Epithelial cell of proximal tubule (primary cell): Measurements from ENCODE around the gene RAB8A. TPM values are rescaled to one million over a fixed set of nuclear protein-coding genes. Genes with fewer than 3 reads are reported as not detected.

ENCODE experiments used
- DNase-seq: peaks from one replicate; pipeline ENCODE4 v3.0.0-alpha.2; 2011; ENCODE audit warnings: low read depth
- H3K4me3 ChIP-seq: 2 replicates; pipeline ENCODE4 v1.5.1; 2011; ENCODE audit warnings: low read depth, mild to moderate bottlenecking, low read length
- total RNA-seq: library from RNA; depleted of rRNA; stranded (reverse); fragments of >200 nt; gene quantifications from 2 replicates; pipeline ENCODE4 v1.2.3, GENCODE V29; 2015
- TF ChIP-seq, protein P1 (sequence below): conservative IDR thresholded peaks from 2 replicates; pipeline ENCODE4 v1.5.1; 2012; ENCODE audit warnings: low read depth, mild to moderate bottlenecking, low read length

Gene RAB8A
- total RNA-seq, 1 donor from 2014 or later = 62.4 TPM

DNA sequence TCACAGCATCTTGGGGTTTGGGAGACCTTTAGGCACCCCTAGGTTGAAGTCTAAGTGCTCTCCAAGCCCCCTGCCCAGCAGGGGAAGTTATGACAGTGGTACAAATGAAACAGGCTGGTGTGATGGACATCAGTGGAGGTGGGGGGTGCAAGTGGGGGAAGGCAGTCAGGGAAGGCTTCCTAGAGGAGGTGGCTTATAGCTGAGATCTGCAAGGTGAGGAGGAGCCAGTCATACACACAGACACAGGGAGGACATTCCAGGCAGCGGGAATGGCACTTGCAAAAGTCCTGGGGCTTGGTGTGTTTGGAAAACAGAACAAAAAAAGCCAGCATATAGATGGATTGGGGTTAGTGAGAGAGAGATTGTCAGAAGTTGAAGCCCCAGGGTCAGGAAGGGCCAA lies 43.4 kb downstream of the RAB8A start:
- TF ChIP-seq, protein P1, sequence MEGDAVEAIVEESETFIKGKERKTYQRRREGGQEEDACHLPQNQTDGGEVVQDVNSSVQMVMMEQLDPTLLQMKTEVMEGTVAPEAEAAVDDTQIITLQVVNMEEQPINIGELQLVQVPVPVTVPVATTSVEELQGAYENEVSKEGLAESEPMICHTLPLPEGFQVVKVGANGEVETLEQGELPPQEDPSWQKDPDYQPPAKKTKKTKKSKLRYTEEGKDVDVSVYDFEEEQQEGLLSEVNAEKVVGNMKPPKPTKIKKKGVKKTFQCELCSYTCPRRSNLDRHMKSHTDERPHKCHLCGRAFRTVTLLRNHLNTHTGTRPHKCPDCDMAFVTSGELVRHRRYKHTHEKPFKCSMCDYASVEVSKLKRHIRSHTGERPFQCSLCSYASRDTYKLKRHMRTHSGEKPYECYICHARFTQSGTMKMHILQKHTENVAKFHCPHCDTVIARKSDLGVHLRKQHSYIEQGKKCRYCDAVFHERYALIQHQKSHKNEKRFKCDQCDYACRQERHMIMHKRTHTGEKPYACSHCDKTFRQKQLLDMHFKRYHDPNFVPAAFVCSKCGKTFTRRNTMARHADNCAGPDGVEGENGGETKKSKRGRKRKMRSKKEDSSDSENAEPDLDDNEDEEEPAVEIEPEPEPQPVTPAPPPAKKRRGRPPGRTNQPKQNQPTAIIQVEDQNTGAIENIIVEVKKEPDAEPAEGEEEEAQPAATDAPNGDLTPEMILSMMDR = no peak
- no peak for DNase-seq
- H3K4me3 ChIP-seq = no peak overlapping the region

DNA sequence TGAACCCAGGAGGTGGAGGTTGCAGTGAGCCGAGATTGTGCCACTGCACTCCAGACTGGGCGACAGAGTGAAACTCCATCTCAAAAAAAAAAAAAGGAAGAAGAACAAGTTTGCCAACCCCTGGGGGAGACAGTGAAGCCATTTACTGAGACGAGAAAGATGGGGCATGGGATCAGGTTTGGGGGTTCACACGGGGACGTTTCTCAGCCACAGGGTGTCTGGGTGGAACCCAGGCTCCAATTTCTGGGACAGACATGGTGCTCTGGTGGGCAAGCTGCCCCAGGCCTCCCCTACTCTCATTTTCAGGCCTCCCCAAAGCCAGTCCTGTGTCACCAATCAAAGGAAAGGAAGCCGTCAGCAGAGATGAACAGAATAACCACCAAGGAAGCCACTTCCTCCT lies 45.2 kb downstream of the RAB8A start:
- TF ChIP-seq, protein P1 = no peak
- no peak for DNase-seq
- no peak overlapping the region for H3K4me3 ChIP-seq

DNA sequence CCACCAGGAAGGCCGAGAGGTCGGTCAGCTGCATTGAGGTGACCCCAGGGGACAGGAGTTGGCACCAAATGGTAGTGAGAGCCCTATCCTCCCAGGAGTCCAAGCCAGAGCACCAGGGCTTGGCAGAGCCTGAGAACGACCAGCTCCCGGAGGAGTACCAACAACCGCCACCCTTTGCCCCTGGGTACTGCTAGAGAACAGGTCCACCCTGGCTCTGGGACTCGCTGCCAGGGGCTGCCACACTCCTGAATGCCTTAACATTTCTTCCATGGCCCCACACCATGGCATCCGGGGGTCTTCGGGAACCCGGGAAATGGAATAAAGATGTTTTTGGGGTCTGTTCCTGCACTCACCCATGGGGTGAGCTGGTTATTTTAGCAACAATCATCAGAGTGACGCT lies 45.9 kb downstream of the RAB8A start:
- TF ChIP-seq, protein P1 = no peak
- no peak for DNase-seq
- H3K4me3 ChIP-seq = no peak overlapping the region

DNA sequence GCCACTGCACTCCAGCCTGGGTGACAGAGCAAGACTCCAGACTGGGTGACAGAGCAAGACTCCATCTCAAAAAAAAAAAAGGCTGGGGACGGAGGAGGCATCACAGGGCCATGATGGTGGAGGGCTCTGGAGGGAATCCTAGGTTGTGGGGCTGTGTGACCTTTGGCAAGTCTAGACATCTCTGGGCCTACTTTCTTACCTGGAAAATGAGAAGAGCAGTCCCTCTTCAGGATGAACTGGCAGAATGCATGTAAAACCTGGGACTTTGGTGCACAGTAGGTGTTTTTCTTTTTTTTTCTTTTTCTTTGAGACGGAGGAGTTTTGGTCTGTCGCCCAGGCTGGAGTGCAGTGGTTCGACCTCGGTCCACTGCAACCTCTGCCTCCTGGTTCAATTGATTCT lies 48.0 kb downstream of the RAB8A start:
- TF ChIP-seq, protein P1 = no peak

DNA sequence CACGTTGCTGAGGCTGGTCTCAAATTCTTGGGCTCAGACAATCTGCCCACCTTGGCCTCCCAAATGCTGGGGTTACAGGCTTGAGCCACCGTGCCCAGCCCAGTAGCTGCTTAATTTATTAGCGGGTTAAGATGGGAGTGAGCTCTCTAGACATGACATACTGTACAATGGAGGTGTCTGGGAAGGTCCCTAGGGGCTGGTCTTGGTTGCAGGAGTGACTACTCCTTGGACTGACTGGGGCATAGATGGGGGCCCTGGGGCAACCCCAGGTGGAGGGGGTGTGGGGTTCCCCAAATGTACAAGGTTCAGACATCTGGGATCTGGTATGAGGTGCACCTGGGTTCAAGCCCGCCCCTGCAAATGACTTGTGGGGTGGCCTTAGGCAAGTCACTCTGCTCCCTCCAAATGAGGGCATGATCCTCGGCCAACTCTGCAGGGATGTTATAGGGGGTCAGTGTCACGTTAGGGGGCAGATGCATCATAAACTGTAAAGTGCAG lies 48.8 kb downstream of the RAB8A start:
- TF ChIP-seq, protein P1 = no peak
- no peak overlapping the region for H3K4me3 ChIP-seq
- no peak for DNase-seq

More for the DNA sequence above, 48.0 kb downstream of the RAB8A start:
- DNase-seq = no peak
- no peak overlapping the region for H3K4me3 ChIP-seq

DNA sequence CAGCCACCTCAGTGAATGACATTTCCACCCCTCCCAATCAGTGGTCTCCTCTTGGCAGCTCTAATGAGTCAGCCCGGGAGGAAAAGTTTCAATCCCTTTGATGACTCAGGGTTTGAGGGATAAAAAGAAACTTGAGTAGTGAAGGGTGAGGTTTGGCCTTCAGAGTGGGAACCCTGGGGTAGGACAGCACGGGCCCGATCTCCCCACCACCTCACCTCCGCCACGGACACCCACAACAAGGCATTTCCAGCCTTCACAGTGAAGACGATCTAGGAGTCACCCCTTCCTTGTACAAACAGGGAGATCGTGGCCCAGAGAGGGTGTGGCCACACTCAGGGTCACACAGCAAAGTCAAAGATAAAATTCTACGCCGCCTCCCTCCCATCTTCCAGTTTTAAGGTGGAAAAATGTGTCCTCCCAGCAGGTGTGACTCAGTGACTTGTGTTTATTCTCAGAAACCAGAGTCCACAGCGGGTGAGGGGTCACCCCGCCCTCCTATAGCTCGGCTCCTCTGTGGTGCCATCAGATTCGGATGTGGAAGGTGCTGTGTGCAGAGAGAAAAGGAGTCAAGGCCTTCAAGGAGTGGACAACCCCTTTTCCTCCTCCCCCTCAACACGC lies 49.4 kb downstream of the RAB8A start:
- TF ChIP-seq, protein P1 = no peak
- DNase-seq = no peak
- no peak overlapping the region for H3K4me3 ChIP-seq

DNA sequence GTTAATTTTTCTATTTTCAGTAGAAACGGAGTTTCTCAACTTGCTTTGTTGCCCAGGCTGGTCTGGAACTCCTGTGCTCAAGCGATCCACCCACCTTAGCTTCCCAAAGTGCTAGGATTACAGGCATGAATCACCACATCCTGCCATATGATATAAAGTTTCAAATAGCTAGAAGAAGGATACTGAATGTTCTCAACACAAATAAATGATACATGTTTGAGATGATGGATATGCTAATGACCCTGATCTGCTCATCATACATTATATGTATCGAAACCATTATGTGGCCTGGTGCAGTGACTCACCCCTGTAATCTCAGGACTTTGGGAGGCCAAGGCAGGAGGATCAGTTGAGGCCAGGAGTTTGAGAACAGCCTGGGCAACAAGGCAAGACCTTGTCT lies 50.2 kb downstream of the RAB8A start:
- no peak overlapping the region for H3K4me3 ChIP-seq
- TF ChIP-seq, protein P1 = no peak
- DNase-seq = no peak
